HepG2 (cell line): ENCODE data around the gene AFF2. TPM values are rescaled to one million over a fixed set of nuclear protein-coding genes. Genes with fewer than 3 reads are reported as not detected.

ENCODE experiments used
- ATAC-seq: fragments of 200-7000 bp; cut with Tn5 transposase; 3 replicates; pipeline ENCODE4 v1.9.1; 2020; ENCODE audit warnings: mild to moderate bottlenecking, moderate library complexity
- BruUV-seq: library from RNA; stranded (reverse); fragments of 400-500 nt; replicated peaks from 2 replicates; lab custom pipeline; 2021; lab: Mats Ljungman, UMichigan
- CTCF ChIA-PET: fragments of 300-600 bp; formaldehyde crosslinking; extraction: SDS; loops from one replicate; lab custom pipeline; 2021; ENCODE audit warnings: low total read pairs, inconsistent platforms, low intra/inter-chr PET ratio; lab: Yijun Ruan, JAX
- POLR2A ChIA-PET: fragments of 350-600 bp; sonication (Branson Sonifier 250); formaldehyde crosslinking; loops from one replicate; lab custom pipeline; 2020; ENCODE audit warnings: antibody characterized with exemption, inconsistent platforms; lab: Yijun Ruan, JAX
- DNase-seq: peaks from one replicate; pipeline ENCODE4 v3.0.0-alpha.2; 2015; ENCODE audit warnings: low spot score
- FAIRE-seq: peaks from 3 replicates; lab custom pipeline; 2011; peaks lifted over from hg19 to GRCh38; lab: Jason Lieb, UNC
- H2AFZ ChIP-seq: one replicate; pipeline ENCODE4 v1.6.1; 2011; ENCODE audit warnings: low read length, inconsistent platforms
- H3K27ac ChIP-seq: fragments of 300-600 bp; 3 replicates; pipeline ENCODE4 v1.8.0; 2011; ENCODE audit warnings: mixed run types, mild to moderate bottlenecking, mixed read lengths, low read length, inconsistent platforms; ENCODE audit not compliant: insufficient read depth; ENCODE audit errors: extremely low read length
- H3K27me3 ChIP-seq, 2 experiments: fragments of 200-600 bp in 1 of 2; 2 replicates in 1 of 2; 3 replicates in 1 of 2; pipeline versions ENCODE4 v1.6.0 to v1.8.0; 2011; ENCODE audit warnings: low read length in 2 of 2, mild to moderate bottlenecking in 2 of 2, moderate library complexity in 2 of 2, inconsistent platforms in 1 of 2; ENCODE audit not compliant: insufficient read depth in 2 of 2, control insufficient read depth in 1 of 2
- H3K36me3 ChIP-seq, 2 experiments: fragments of 200-600 bp in 1 of 2; replicated peaks in 1 of 2; 2 replicates in 1 of 2; 3 replicates in 1 of 2; pipeline versions ENCODE4 v1.5.1 to v1.8.0; 2011; ENCODE audit warnings: low read length in 2 of 2, inconsistent platforms in 1 of 2; ENCODE audit not compliant: insufficient read depth in 2 of 2, control insufficient read depth in 1 of 2
- H3K4me1 ChIP-seq: 2 replicates; pipeline ENCODE4 v1.5.1; 2012; ENCODE audit warnings: low read length, inconsistent platforms; ENCODE audit not compliant: insufficient read depth
- H3K4me2 ChIP-seq: 2 replicates; pipeline ENCODE4 v1.6.0; 2011; ENCODE audit warnings: low read depth, low read length, inconsistent platforms
- H3K4me3 ChIP-seq, 3 experiments: fragments of 200-600 bp in 1 of 3; sonication (generic), shearing (Covaris generic) in 1 of 3; replicated peaks in 1 of 3; 2 replicates each; pipeline ENCODE4 v1.5.1; 2011 to 2016; ENCODE audit warnings: low read length in 3 of 3, inconsistent platforms in 2 of 3, low read depth in 2 of 3, mild to moderate bottlenecking in 2 of 3, control low read depth in 1 of 3, mixed read lengths in 1 of 3; ENCODE audit not compliant: insufficient read depth in 1 of 3
- H3K79me2 ChIP-seq: one replicate; pipeline ENCODE4 v1.6.1; 2011; ENCODE audit warnings: low read length, inconsistent platforms; ENCODE audit not compliant: insufficient read depth
- H3K9ac ChIP-seq: 2 replicates; pipeline ENCODE4 v1.6.0; 2011; ENCODE audit warnings: mild to moderate bottlenecking, low read depth, low read length, inconsistent platforms; ENCODE audit not compliant: insufficient read depth
- H3K9me3 ChIP-seq: 2 replicates; pipeline ENCODE4 v1.5.1; 2012; ENCODE audit warnings: mild to moderate bottlenecking, low read length
- H4K20me1 ChIP-seq: 2 replicates; pipeline ENCODE4 v1.6.0; 2011; ENCODE audit warnings: inconsistent platforms, mild to moderate bottlenecking, low read length, moderate library complexity; ENCODE audit not compliant: insufficient read depth
- ARID2 ChIP-seq: sonication (generic); formaldehyde crosslinking; IDR thresholded peaks from 2 replicates; pipeline ENCODE4 v1.8.1; 2022; ENCODE audit warnings: mild to moderate bottlenecking, missing genetic modification reagents, borderline replicate concordance
- ARNTL ChIP-seq: sonication (generic); formaldehyde crosslinking; IDR thresholded peaks from 2 replicates; pipeline ENCODE4 v1.4.0; 2020; ENCODE audit warnings: mild to moderate bottlenecking, missing genetic modification reagents
- ASH2L ChIP-seq: fragments of 300-600, 200-600 bp; sonication (generic); IDR thresholded peaks from 2 replicates; pipeline ENCODE4 v1.7.0; 2017; ENCODE audit warnings: low read depth, mild to moderate bottlenecking, moderate library complexity, mixed read lengths, low read length; ENCODE audit not compliant: insufficient read length
- HES4 ChIP-seq: sonication (generic); formaldehyde crosslinking; IDR thresholded peaks from 2 replicates; pipeline ENCODE4 v1.9.0; 2021; ENCODE audit warnings: mild to moderate bottlenecking, missing genetic modification reagents, borderline replicate concordance
- HNRNPL ChIP-seq: fragments of 200-400 bp; formaldehyde crosslinking; IDR thresholded peaks from 2 replicates; pipeline ENCODE4 v1.6.1; 2017; ENCODE audit warnings: mild to moderate bottlenecking, low read depth, low read length
- PHF8 ChIP-seq: sonication (generic); formaldehyde crosslinking; IDR thresholded peaks from 2 replicates; pipeline ENCODE4 v1.5.0; 2020; ENCODE audit warnings: missing genetic modification reagents
- SNAPC4 ChIP-seq: sonication (generic); formaldehyde crosslinking; IDR thresholded peaks from 2 replicates; pipeline ENCODE4 v1.4.0; 2020; ENCODE audit warnings: mild to moderate bottlenecking, missing genetic modification reagents
- SUZ12 ChIP-seq: fragments of 150-350 bp; IDR thresholded peaks from 2 replicates; pipeline ENCODE4 v1.6.1; 2014; ENCODE audit warnings: low read depth, low read length
- WIZ ChIP-seq: sonication (generic); formaldehyde crosslinking; IDR thresholded peaks from 2 replicates; pipeline ENCODE4 v1.5.1; 2020; ENCODE audit warnings: mild to moderate bottlenecking, missing genetic modification reagents
- ZMYM2 ChIP-seq: sonication (generic); formaldehyde crosslinking; IDR thresholded peaks from 2 replicates; pipeline ENCODE4 v1.8.0; 2022; ENCODE audit warnings: mild to moderate bottlenecking, missing genetic modification reagents
- ZNF142 ChIP-seq: sonication (generic); formaldehyde crosslinking; IDR thresholded peaks from 2 replicates; pipeline ENCODE4 v1.4.0; 2020; ENCODE audit warnings: missing genetic modification reagents
- ZNF552 ChIP-seq: sonication (generic); formaldehyde crosslinking; IDR thresholded peaks from 2 replicates; pipeline ENCODE4 v1.9.0; 2022; ENCODE audit warnings: missing genetic modification reagents, mild to moderate bottlenecking, borderline replicate concordance
- ZSCAN9 ChIP-seq: IDR thresholded peaks from 2 replicates; pipeline ENCODE4 v1.6.1; 2016; ENCODE audit warnings: borderline replicate concordance
- WGBS: methylation state at CpG from one replicate; pipeline ENCODE4 v1.1.6; 2017; ENCODE audit warnings: low lambda C conversion rate; 5-methylcytosine and 5-hydroxymethylcytosine counted together
- in situ Hi-C: cut with HindIII; loops from 2 replicates; pipeline ENCODE4 v1.10.0; 2017; ENCODE audit warnings: low pct_unique_long_range_greater_than_20kb; ENCODE audit not compliant: extremely low pct_ligation_motif_present
- intact Hi-C: fragments of 100-400 bp; cut with micrococcal nuclease; formaldehyde crosslinking; loops from one replicate; pipeline ENCODE4 v1.10.0; 2022; ENCODE audit not compliant: unreplicated experiment
- polyA plus RNA-seq, 8 experiments: library from polyadenylated mRNA; depleted of rRNA in 3 of 8; stranded (reverse) in 7 of 8; unstranded in 1 of 8; fragments of >200 nt; fragmentation: Illumina TruSeq in 4 of 8; extraction: Trizol in 4 of 8; gene quantifications; 2 replicates each; pipeline versions ENCODE4 v1.2.1 to v1.2.3, GENCODE V29; 2011 to 2016; ENCODE audit warnings: low read depth in 4 of 8, missing spikeins in 1 of 8, mixed read lengths in 1 of 8; ENCODE audit not compliant: insufficient read depth in 1 of 8
- total RNA-seq, 5 experiments: library from RNA; depleted of rRNA; stranded (reverse); fragments of >200 nt; fragmentation: Illumina TruSeq; extraction: Trizol; gene quantifications; 2 replicates each; pipeline ENCODE4 v1.2.3, GENCODE V29; 2016; ENCODE audit warnings: low read depth in 1 of 5

Gene AFF2
- total and polyA plus RNA-seq, 2 of the 13 experiments (the other 11 are each of a cell fraction or from before 2014, with no cell fraction given), result not detected

- CTCF ChIA-PET, result no interaction called here
- no peaks in the 10 kb centered on the region for H3K9me3 ChIP-seq
- no peak overlapping the region for H3K4me2 ChIP-seq
- in situ Hi-C loops, result no loop called here
- no peak overlapping the region for H3K27ac ChIP-seq
- peaks cover 0 to 15% of the 10 kb centered on the region in 2 experiments; a peak in 1 of 5 replicates for H3K27me3 ChIP-seq
- no peaks in the 10 kb centered on the region for H3K4me1 ChIP-seq
- DNase-seq (no peak), FAIRE-seq (no peak), ATAC-seq (no peak)
- TF ChIP-seq ARNTL (no peak), ZNF142 (no peak), HES4 (CRISPR knock-in tag) (no peak), ARID2 (CRISPR knock-in tag) (no peak), SUZ12 (no peak), HNRNPL (no peak), SNAPC4 (CRISPR knock-in tag) (no peak), ZNF552 (CRISPR knock-in tag) (no peak), ZSCAN9 (CRISPR knock-in tag) (no peak), WIZ (CRISPR knock-in tag) (no peak), ASH2L (no peak), ZMYM2 (CRISPR knock-in tag) (no peak), PHF8 (CRISPR knock-in tag) (no peak)
- WGBS, result no CpG with 5 or more reads among the region's 3 CpGs
- POLR2A ChIA-PET, result no interaction called here
- H3K79me2 ChIP-seq, result no peaks in the 10 kb centered on the region
- intact Hi-C loops, result no loop called here
- H3K36me3 ChIP-seq, result no peaks in the 10 kb centered on the region
- no peak overlapping the region for H3K4me3 ChIP-seq
- H2AFZ ChIP-seq, result no peak overlapping the region
- no TSS peak for BruUV-seq
- no peaks in the 10 kb centered on the region for H4K20me1 ChIP-seq
- H3K9ac ChIP-seq, result no peak overlapping the region
Observed at GRCh38 chrX:148498067-148498466, 2.4 kb upstream of the AFF2 start.
